Stimulated activated CD8-positive, alpha-beta memory T cell treated with anti-CD3 and anti-CD28 coated beads, Interleukin-7, amount 100 ng/mL, for 24 hours (primary cell): Measurements from ENCODE around the gene SGO1.

Experiments
- DNase-seq: peaks from one replicate; pipeline ENCODE4 v3.0.0-alpha.2; 2020; ENCODE audit warnings: low read depth

The SGO1 gene

DNA sequence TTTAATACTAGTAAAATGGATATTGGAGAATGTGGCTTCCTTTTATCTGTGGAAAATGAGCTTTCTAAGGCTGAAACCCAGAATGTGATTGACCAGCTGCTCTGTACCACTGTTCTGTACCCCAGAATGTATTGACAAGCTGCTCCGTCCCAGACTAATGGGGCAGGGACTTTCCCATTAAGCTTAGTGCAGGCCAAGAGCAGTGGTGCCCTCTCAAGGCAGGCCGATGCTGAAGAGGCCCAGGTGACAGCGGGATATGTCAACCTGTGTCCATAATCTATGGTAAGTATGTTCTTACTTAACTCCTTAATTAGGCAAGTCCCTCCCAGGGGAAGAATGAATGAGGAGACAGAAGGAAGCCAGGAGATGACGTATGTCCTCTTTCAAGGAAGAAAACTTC, 31.1 kb downstream of the SGO1 start:
- DNase-seq = no peak

DNA sequence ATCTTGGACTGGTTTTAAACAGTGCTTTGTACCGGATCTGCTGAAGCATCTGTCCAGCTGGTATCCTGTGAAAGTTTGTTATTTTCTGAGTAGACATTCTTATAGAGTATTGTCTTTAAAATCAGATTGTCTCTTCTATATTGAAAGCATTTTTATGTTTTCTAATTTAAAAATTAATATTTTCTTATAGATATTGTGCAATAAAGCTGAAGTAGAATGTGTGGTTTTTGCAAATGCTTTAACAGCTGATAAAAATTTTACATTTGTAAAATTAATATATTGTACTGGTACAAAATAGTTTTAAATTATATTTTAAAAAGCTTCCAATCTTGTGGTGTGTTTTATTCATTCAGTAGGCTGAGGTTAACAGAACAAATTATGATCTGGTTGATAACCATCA, 31.9 kb downstream of the SGO1 start:
- DNase-seq = no peak

DNA sequence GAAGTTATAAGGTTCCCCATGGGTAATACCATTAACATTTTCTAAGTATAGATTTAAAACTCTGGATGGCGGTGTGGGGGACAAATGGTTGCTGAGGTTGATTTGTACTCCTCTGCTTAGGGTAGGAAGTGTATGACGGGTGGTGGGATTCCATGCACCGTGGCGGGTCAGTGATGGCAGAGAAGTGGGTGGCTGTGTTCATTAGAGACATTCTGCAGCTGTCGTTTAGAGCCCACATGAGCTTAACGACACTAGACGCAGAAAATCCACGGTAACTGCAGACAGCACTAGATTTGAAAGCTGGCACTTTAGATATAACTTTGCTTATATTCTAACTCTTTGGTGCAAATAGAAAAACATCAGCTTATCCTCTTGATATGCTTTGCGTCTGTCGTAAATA, 37.5 kb downstream of the SGO1 start:
- no peak for DNase-seq

DNA sequence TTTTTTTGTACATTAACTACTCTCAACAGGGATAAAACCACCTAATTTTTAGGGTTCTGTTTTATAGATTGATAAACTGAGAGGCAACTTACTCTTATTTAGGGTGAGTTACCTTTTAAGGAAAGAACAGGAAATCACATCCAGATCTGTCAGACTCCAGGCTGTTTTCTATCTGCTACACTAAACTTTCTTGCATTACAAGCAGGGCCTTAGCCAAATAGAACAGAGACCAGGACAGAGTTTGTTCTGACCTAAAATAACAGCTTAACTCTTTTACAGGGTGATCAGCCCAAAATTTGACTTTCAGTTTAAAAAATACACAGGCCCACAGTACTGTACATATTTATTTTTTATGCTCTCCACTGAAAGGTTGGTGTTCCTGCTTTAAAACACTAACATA, 38.6 kb downstream of the SGO1 start:
- no peak for DNase-seq

DNA sequence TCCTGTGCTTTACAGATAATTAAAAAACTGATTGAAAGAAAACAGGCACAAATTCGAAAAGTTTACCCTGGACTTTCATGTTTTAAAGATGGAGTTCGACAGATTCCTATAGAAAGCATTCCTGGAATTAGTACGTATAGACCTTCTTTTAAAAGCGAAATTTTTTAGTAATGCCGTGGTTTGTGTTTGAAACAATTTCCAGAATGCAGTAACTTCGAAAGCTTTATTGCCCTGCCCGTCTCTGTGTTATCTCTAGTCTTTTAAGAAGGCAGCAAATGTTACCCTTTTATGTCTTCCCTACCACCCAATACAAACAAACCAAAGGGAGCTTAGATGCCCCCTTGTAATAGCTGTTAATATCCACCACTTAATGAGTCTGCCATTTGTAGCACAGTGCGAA, 39.7 kb downstream of the SGO1 start:
- no peak for DNase-seq

DNA sequence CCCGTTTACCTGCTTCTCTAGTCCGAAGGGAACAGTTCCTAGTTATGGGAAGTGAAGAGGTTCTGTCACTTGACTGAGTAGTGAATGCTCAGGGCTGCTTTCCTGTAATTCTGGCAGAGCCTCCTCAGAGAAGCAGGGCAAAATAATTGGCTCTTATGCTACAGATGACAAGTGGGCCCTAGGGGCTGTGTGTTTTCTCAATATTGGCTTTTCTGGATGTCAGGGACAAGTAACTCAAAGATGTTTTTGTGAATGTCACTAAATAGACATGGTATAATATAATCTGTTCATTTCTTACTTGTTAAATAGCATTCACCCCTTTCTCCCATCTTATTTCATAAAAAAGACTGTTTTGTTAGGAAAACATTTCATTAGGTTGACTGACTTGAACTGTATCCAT, 40.1 kb downstream of the SGO1 start:
- DNase-seq = no peak

DNA sequence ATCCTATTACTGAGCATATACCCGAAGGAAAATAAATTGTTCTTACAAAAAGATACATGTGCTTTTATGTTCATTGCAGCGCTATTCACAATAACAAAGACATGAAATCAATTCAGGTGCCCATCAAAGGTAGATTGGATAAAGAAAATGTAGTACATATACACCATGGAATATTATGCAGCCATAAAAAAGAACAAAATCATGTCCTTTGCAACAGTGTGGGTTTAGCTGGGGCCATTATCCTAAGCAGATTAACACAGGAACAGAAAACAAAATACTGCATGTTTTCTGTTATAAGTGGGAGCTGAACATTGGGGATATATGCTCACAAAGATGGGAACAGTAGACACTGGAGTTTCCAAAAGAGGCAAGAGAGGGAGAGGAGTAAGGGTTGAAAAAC, 42.5 kb downstream of the SGO1 start:
- DNase-seq = no peak

DNA sequence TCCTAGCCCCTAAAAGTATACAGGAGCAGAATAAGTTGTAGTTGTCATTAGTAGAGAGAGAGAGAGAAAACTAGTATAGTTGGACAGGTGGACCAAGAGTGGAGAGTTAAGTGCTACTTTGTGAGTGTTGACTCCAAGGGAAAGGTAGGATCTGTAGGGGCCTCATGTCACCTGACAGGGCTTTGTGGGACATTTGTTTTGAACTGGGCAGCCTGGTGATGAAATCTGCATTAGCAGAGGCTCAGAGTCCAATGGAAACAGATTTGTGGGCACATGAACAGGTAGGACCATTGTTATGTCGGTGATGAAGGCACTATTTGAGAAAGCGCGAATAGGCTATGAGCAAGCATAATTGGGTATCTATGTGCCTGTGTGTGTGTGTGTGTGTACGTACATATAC, 43.5 kb downstream of the SGO1 start:
- no peak for DNase-seq

DNA sequence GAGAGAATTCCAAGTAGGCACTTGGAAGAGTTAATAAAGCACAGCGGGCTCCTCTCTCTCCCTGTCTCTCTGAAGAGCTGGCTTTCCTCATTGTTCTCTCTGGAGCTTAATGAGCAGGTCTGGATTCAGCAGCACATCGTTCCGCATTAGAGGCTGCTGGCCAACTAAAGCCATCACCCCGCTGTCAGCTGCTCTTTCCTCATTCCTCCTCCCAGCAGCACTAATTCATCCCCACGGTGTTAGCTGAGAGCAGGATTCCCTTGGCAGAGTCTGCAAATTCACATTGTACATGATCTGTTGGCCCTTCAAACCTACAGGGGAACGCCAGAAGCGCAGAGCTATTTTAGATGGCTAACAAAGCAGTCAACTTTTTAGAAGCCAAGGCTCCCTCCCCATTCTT, 44.2 kb downstream of the SGO1 start:
- DNase-seq = no peak

DNA sequence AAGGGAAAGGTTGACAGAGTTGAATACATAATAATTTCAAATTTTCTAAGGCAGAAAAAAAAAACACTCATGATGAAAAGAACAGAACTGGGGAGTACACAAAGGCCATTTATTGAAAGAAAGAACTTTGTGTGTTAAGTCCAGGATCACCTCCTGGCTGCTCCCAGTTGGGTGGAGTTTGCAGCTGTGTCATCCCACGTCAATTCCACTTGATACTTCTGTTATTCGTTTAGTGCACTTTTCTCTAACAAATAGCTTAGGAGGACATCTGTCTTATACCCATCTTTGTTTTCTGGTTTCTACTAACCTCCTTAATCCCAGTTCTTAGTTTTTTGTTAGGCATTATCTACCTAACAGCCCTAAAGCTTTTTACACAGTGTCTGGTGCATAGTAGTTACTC, 44.7 kb downstream of the SGO1 start:
- no peak for DNase-seq

DNA sequence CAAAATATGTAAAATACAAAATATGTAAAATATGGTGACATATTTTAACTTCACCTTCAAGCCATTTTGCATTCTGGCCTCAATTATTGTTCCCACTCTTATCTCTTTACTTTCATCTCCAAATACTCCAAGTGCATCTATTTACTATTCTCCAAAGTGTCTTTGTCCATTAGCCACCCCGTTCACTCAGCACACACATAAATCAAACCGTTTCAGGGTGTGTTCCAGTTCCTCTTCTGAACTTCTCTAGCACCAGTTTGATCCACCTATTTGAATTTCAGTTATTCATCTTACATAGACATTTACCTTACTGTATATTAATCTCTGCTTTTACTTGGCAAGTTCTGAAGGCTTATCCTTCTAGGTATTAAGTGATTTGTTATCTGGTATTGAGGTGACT, 45.1 kb downstream of the SGO1 start:
- no peak for DNase-seq

DNA sequence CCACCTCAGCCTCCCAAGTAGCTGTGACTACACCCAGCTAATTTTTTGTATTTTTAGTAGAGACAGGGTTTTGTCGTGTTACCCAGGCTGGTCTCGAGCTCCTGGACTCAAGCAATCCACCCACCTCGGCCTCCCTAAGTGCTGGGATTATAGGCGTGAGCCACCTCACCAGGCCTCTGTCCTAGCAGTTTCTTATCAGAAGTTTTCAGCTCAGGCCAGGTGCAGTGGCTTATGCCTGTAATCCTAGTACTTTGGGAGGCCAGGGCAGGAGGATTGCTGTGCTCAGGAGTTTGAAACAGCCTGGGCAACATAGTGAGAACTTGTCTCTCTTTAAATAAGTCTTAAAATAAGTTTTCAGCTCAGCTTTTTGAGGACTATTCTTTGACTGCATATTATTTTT, 48.4 kb downstream of the SGO1 start:
- DNase-seq = no peak

DNA sequence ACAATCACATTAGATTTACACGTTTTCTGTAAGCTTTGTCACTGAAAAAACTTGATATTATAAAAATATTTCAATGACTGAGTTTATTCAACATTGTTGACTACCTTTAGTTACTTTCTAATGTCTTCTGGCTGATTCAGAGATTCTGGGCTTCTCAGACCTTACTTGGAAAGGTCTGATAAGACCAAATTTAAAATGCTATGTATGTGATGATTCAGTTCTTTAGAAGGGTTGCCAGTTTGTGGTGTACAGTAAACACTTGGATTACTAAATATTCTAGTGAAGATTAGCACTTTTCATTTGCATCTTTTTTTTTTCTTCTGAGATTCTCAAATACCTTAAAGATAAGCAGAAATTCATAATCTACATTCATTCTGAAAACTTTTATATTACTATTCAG, 49.8 kb downstream of the SGO1 start:
- DNase-seq = no peak

DNA sequence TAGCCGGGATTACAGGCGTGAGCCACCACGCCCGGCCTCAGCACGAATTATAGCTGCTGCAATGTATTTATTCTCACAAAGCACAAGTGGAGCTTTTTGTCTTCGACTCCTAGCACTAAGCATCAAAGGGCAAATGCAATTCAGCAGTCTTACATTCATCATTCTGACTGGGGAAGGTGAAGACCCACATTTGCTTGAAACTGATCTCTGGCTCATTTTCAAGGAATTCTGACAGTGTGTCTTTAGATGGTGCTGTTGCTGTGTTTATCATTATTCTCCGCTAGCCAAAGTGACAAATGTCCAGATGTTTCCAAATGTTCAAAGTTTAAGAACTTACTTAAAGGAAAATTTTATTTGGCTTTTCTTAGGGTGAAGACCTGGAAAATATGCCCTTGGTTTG, 55.9 kb downstream of the SGO1 start:
- no peak for DNase-seq

DNA sequence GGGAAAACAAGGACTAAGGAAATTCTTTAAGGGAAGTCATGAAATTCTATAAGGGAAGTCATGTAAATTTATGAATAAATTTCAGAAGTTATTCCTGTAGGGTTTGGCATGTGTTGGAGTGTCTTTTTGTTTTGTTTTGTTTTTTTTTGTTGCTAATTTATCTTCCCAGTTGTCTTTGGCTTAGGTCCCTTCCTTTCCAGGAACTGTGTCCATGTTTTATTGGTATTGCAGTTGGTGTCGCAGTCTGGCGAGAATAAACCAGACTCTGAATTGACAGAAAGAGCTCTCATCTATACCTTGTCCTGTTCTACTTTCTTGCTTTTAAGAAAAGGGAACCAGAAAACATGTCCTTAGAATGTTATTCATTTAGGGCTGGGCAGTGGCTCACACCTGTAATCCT, 57.6 kb downstream of the SGO1 start:
- no peak for DNase-seq

DNA sequence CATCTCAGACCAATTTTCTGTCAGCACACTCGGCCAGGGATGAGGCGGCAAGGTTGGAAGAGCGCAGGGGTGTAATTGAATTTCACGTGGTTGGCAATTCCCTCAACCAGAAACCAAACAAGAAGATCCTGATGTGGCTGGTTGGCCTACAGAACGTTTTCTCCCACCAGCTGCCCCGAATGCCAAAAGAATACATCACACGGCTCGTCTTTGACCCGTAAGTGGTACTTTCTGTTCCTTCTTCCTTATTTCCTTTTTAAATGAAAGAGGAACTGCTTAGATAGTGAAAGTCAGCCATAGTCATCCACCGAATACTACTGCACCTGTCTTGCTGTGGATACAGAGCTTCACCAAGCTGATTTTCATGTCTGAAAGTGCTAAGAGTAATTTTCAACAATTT, 60.1 kb downstream of the SGO1 start:
- DNase-seq = no peak

DNA sequence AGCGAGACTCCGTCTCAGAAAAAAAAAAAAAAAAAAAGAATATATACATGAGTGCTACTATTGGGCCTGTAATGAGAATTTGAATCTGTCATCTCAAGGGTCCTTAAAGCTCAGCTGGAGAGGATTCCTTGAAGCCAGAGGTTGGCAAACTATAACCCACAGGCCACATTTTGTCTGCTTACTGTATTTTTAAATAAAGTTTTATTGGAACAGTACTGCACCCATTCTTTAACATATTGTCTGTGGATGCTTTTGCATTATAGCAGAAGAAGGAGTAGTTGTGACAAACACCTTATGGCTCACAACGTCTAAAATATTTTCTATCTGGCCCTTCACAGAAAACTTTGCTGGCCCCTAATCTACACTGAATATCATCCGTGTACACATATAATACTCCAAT, 60.7 kb downstream of the SGO1 start:
- no peak for DNase-seq

DNA sequence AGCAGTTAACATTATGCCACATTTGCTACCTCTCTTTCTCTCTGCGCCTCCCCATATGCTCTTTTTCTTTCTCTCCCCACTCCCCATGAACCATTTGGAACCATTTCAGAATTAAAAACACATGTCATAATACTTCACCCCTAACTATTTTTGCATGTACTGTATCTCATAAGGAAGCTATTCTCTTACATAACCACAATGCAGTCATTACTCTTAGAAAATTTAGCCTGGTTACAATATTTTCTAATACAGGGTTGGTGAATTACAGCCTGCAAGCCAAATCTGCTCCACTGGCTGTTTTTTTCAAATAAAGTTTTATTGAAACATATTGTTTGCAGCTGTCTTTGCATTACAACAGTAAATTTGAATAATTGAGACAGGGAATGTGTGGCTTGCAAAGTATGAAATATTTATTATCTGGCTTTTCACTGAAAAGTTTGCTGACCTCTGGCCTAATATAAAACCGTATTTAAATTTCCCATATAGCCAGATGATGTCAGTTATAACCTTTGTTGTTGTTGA, 62.8 kb downstream of the SGO1 start:
- no peak for DNase-seq

DNA sequence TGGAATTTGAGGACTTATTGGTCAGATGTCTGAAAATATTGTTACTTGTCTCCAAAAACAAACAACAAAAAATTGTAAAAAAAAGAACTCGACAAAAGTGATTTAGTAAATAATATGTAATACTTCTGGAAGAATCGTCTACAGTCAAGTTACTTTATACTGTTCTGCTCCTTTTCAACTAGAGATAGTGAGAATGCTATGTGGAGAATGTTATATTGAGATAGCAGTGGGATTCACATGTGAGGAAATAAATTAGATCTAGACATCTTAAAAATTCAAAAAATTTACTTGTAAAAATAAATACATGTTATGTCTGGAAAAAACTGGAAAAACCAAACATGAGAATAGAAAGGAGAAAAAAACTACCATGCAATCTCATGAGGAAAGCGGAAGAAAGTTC, 64.9 kb downstream of the SGO1 start:
- DNase-seq = no peak
